GM12864 (cell line): ENCODE results near the gene CAMSAP2.

Source experiments
- DNase-seq: peaks from one replicate; pipeline ENCODE4 v3.0.0-alpha.2; 2011; ENCODE audit warnings: low read depth
- H3K4me3 ChIP-seq: 2 replicates; pipeline ENCODE4 v1.5.1; 2011; ENCODE audit warnings: mild to moderate bottlenecking, low read depth, low read length, control low read depth
- TF ChIP-seq, protein P1 (sequence below): IDR thresholded peaks from 2 replicates; pipeline ENCODE4 v1.5.1; 2011; ENCODE audit warnings: low read depth, mild to moderate bottlenecking, moderate library complexity, low read length, control low read depth, inconsistent platforms; ENCODE audit errors: missing control alignments

The CAMSAP2 gene

DNA sequence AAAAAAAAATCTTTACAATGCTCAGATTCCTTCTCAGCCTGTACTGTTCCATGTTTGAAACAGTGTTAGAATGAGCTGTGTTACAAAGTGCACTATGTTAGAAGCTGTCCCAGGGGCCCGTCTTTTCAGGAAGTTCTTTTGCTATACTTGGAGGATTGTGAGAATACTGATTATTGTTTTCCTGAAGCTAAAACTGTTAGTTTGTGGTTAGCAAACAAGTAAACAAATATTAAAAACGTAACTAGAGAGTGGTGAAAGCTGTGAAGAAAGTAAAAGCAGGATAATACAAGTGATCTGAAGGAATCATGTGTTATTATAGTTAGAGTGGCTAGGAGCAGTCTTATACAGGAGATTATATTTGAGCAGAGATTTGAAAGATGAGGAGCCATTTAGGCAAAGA is 35.6 kb downstream of the CAMSAP2 start:
- TF ChIP-seq, protein P1, sequence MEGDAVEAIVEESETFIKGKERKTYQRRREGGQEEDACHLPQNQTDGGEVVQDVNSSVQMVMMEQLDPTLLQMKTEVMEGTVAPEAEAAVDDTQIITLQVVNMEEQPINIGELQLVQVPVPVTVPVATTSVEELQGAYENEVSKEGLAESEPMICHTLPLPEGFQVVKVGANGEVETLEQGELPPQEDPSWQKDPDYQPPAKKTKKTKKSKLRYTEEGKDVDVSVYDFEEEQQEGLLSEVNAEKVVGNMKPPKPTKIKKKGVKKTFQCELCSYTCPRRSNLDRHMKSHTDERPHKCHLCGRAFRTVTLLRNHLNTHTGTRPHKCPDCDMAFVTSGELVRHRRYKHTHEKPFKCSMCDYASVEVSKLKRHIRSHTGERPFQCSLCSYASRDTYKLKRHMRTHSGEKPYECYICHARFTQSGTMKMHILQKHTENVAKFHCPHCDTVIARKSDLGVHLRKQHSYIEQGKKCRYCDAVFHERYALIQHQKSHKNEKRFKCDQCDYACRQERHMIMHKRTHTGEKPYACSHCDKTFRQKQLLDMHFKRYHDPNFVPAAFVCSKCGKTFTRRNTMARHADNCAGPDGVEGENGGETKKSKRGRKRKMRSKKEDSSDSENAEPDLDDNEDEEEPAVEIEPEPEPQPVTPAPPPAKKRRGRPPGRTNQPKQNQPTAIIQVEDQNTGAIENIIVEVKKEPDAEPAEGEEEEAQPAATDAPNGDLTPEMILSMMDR, result no peak
- no peak overlapping the region for H3K4me3 ChIP-seq
- no peak for DNase-seq

DNA sequence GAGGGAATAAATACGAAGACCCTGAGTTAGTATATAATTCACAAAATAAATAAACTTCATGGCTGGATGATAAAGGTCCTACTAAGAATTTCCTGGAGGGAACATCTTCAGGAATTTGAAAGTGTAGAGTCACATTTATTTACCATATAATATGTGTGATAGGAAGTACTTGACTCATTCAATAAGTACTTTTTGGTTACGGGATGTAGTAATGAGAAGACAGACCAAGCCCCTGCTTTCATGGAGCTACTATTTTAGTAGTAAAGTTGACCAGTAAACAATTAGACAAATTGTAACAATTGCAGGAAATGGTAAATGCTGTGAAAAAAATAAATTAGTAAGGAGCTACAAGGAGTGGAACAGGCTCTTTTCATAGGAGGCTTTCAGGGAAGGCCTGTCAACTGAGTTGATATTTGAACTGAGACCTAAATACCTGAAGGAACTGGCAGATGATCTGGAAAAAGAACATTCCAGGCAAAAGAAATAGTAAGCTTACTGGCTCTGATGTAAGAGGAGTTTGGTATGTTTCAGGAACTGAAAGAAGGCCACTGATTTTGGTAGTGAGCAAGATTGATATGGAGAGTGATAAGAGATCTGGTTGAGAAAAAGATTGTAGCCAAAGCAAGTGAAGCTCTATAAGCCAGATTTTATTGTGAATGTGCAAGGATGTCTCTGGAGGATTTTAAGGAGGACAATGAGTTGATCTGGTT is 36.2 kb downstream of the CAMSAP2 start:
- no peak overlapping the region for H3K4me3 ChIP-seq
- TF ChIP-seq, protein P1, result no peak
- DNase-seq, result no peak

DNA sequence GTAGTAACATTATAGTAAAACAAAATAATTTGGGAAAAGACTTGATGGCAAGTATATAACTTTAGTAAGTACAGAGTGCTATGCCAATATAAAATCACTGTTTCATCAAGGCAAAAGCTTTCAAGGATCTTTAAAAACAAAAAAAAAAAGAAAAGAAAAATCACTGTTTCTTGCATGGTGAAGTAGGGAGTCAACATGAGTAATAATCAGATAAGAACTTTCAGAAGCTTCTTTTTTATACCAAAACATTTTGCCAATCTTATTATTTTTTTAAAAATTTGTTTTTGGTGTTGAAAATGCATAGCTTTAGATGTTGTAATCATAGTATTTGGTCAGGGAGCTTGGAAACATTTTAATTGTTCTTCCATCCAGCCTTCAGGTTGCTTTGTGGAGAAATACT is 37.2 kb downstream of the CAMSAP2 start:
- TF ChIP-seq, protein P1, result no peak
- DNase-seq, result no peak
- no peak overlapping the region for H3K4me3 ChIP-seq

DNA sequence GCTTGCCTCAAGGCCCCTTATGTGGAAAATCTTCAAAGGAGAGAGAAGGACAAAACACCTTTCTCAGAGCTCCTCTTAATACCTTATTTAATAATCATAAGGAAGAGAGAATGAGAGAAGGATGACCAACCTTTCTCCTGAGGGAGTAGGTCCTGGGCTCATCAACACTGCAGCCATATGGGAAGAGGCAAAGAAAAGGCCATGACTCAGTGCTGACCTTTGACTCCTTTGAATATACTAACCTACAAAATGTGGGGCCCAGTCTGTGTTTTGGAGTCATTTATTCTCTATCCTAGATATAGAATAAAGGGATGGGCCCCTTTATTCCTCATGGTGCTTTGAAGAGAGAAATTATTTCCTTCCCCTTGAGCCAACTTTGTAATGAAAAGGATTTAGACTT is 38.3 kb downstream of the CAMSAP2 start:
- no peak overlapping the region for H3K4me3 ChIP-seq
- TF ChIP-seq, protein P1, result no peak
- DNase-seq, result no peak

DNA sequence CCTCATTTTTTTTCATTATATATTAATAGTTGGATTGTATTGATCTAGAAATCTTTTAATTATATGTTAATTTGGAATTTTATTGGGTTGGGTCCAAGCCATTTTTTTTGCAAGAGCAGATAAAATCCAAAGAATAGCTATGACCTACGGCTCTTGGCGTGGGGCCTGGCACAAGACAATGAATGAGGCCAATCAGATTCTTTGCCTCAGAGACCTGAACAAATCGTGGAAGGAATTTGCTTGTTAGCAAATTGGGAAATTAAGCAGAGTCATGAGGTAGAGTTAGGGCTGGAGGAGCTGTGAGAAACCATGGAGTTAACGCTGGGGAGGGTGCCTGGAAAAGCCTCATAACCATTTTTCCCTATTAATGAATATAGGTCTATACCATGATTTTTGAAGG is 40.1 kb downstream of the CAMSAP2 start:
- no peak for DNase-seq
- H3K4me3 ChIP-seq, result no peak overlapping the region
- TF ChIP-seq, protein P1, result no peak

DNA sequence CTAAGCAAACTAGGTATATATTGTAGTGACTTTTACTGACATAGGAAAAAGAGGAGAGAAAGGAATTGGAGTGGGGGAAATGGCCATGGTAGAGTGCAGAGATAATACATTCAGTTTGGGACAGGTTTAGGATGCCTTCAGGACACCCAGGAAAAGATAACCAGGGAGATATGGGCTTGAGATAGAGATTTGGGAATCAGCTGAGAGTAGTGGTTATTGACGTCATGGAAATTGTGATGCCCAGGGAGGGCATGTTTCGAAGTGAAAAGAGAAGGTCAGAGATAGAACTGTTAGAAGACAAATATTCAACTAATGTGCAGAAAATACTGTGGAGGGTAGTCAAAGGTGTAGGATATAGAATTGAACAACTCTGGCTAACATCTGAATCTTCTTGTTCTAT is 40.6 kb downstream of the CAMSAP2 start:
- H3K4me3 ChIP-seq, result no peak overlapping the region
- no peak for DNase-seq
- TF ChIP-seq, protein P1, result no peak
